ENCODE measurements around the gene CPED1.
"Not testable (repeated sequence)": the region's sequence is repeated elsewhere in the genome, so short reads cannot be mapped to it uniquely, and the experiment has no call there.

Gene CPED1

DNA sequence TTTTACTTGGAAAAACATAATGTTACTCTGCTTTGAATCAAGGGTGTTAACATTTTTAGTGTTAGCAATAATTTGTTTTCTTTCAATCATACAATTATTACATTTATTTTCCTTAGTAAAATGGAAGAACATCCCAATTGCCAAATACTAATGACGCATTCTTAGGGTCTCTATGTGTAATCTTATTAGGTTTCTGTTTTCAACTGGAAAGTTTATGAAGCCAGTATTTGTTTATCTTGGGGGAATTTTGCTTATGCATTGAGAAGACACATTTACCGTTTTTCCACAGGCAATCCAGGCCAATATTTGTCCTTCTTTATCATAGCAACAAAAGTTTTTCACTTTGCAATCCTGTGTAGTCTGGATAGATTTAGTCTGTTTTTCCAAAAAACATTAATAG, 134.5 kb downstream of the CPED1 start:
- Histone ChIP-seq H3K9ac (ENCODE audit: low read depth, low read length) (no peak overlapping the region), H3K4me3 (ENCODE audit: low read length) (no peak overlapping the region), H3K4me1 (ENCODE audit: insufficient read depth, low read length) (no peaks in the 10 kb centered on the region), H3K36me3 (ENCODE audit: insufficient read depth, low read depth, low read length) (no peaks in the 10 kb centered on the region), H3K9me3 (ENCODE audit: insufficient read depth, low read depth, low read length) (no peaks in the 10 kb centered on the region), H3K27ac (ENCODE audit: low read length) (no peak overlapping the region), H3K27me3 (ENCODE audit: insufficient read depth, low read length) (no peaks in the 10 kb centered on the region)

- H3K36me3 ChIP-seq (ENCODE audit: insufficient read depth, low read depth, low read length); H3K4me3 ChIP-seq (ENCODE audit: low read length); H3K9me3 ChIP-seq (ENCODE audit: insufficient read depth, low read depth, low read length); H3K4me1 ChIP-seq (ENCODE audit: insufficient read depth, low read length); H3K27me3 ChIP-seq (ENCODE audit: insufficient read depth, low read length); H3K27ac ChIP-seq (ENCODE audit: low read length); H3K9ac ChIP-seq (ENCODE audit: low read depth, low read length): not testable (repeated sequence)
These were observed 136.9 kb downstream of the CPED1 start for GRCh38 chr7:121125454-121125853.

- no peak overlapping the region for H3K4me3 ChIP-seq (ENCODE audit: low read length)
- no peaks in the 10 kb centered on the region for H3K9me3 ChIP-seq (ENCODE audit: insufficient read depth, low read depth, low read length)
- H3K27ac ChIP-seq (ENCODE audit: low read length), result no peak overlapping the region
- H3K27me3 ChIP-seq (ENCODE audit: insufficient read depth, low read length), result no peaks in the 10 kb centered on the region
- H3K36me3 ChIP-seq (ENCODE audit: insufficient read depth, low read depth, low read length), result no peaks in the 10 kb centered on the region
- no peak overlapping the region for H3K9ac ChIP-seq (ENCODE audit: low read depth, low read length)
- no peaks in the 10 kb centered on the region for H3K4me1 ChIP-seq (ENCODE audit: insufficient read depth, low read length)
These were observed 137.7 kb downstream of the CPED1 start for GRCh38 chr7:121126201-121126600.

DNA sequence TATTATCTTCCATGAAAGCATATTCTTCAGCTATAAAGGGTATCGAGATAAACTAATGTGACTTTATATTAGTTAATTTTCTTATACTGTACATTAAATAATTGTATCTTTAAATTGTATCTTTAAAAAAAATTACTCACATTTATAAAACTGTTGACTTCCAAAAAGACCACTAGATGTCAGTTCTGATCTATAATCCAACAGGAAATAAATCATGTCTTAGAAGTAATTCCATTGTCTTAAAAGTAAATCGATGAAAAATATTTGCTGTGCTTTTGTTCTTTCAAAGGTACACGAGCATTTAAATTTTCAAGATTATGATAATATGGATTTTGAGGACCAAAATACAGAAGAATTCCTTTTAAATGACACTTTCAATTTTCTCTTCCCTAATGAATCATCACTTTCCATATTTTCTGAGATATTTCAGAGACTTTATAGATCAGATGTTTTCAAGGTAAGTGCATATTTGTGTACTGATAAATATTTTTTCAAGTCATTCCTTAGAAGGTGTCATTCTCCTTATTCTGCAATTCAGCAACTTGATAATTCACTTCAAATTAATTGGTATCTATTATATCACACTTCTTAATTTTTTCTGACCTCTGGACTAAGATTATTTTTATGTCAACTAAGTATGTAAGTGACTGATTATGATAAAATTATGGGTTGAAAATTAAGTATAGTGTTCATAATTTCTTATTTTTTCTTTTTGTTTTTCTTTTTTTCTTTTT, 138.5 kb downstream of the CPED1 start:
- no peaks in the 10 kb centered on the region for H3K27me3 ChIP-seq (ENCODE audit: insufficient read depth, low read length)
- H3K4me3 ChIP-seq (ENCODE audit: low read length), result no peak overlapping the region
- no peaks in the 10 kb centered on the region for H3K9me3 ChIP-seq (ENCODE audit: insufficient read depth, low read depth, low read length)
- no peak overlapping the region for H3K27ac ChIP-seq (ENCODE audit: low read length)
- no peak overlapping the region for H3K9ac ChIP-seq (ENCODE audit: low read depth, low read length)
- no peaks in the 10 kb centered on the region for H3K36me3 ChIP-seq (ENCODE audit: insufficient read depth, low read depth, low read length)
- H3K4me1 ChIP-seq (ENCODE audit: insufficient read depth, low read length), result no peaks in the 10 kb centered on the region

- Histone ChIP-seq H3K36me3 (ENCODE audit: insufficient read depth, low read depth, low read length) (no peaks in the 10 kb centered on the region), H3K9me3 (ENCODE audit: insufficient read depth, low read depth, low read length) (no peaks in the 10 kb centered on the region), H3K9ac (ENCODE audit: low read depth, low read length) (no peak overlapping the region), H3K27me3 (ENCODE audit: insufficient read depth, low read length) (no peaks in the 10 kb centered on the region), H3K4me3 (ENCODE audit: low read length) (no peak overlapping the region), H3K4me1 (ENCODE audit: insufficient read depth, low read length) (no peaks in the 10 kb centered on the region), H3K27ac (ENCODE audit: low read length) (no peak overlapping the region)
These were observed 144.4 kb downstream of the CPED1 start for GRCh38 chr7:121132940-121133339.

DNA sequence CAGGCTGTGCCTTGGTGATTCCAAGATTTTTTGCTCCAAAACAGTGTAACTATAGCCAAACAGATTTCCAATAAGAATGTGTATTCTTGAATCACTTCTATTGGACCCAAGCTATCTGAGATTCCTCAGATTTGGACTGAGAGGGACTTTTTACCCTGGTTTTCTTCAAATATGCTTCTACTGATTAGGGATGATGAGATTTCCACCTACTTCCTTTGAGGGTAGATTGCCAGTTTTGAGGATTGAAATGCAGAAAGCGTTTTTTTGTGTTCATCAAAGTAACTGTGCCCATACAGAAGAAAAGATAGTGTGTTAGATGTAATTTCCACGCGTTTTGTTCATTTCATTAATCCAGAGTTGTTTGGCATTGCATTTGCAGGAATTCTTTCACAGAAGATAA, 144.9 kb downstream of the CPED1 start:
- Histone ChIP-seq H3K27ac (ENCODE audit: low read length) (no peak overlapping the region), H3K9ac (ENCODE audit: low read depth, low read length) (no peak overlapping the region), H3K4me1 (ENCODE audit: insufficient read depth, low read length) (no peaks in the 10 kb centered on the region), H3K36me3 (ENCODE audit: insufficient read depth, low read depth, low read length) (no peaks in the 10 kb centered on the region), H3K4me3 (ENCODE audit: low read length) (no peak overlapping the region), H3K9me3 (ENCODE audit: insufficient read depth, low read depth, low read length) (no peaks in the 10 kb centered on the region), H3K27me3 (ENCODE audit: insufficient read depth, low read length) (no peaks in the 10 kb centered on the region)

DNA sequence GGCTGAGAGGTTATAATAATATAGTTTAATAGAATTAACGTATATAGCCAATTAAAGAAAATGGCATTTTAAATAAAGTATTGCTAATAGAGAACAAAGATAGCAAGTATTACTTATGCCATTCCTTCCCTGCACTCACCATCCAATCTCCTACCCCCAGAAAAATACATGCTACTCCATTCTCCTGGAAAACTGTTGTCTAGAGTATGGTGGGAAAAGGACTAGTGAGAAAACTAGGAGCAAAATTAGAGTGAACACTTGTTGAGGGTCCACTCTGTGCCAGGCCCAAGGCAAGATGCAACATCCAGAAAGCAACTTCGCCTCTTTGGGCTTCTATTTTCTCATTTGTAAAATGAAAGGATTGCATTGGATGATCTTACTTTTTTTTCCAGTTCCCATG, 149.1 kb downstream of the CPED1 start:
- Histone ChIP-seq H3K9ac (ENCODE audit: low read depth, low read length) (no peak overlapping the region), H3K4me1 (ENCODE audit: insufficient read depth, low read length) (no peaks in the 10 kb centered on the region), H3K27ac (ENCODE audit: low read length) (no peak overlapping the region), H3K36me3 (ENCODE audit: insufficient read depth, low read depth, low read length) (no peaks in the 10 kb centered on the region), H3K9me3 (ENCODE audit: insufficient read depth, low read depth, low read length) (no peaks in the 10 kb centered on the region), H3K4me3 (ENCODE audit: low read length) (no peak overlapping the region), H3K27me3 (ENCODE audit: insufficient read depth, low read length) (no peaks in the 10 kb centered on the region)

GRCh38 chr7:121138262-121138933, 149.9 kb downstream of the CPED1 start:
- H3K4me3 ChIP-seq (ENCODE audit: low read length), result no peak overlapping the region

GRCh38 chr7:121139427-121139826, 150.9 kb downstream of the CPED1 start:
- Histone ChIP-seq H3K36me3 (ENCODE audit: insufficient read depth, low read depth, low read length) (no peaks in the 10 kb centered on the region), H3K9me3 (ENCODE audit: insufficient read depth, low read depth, low read length) (no peaks in the 10 kb centered on the region), H3K9ac (ENCODE audit: low read depth, low read length) (no peak overlapping the region), H3K4me1 (ENCODE audit: insufficient read depth, low read length) (no peaks in the 10 kb centered on the region), H3K4me3 (ENCODE audit: low read length) (no peak overlapping the region), H3K27ac (ENCODE audit: low read length) (no peak overlapping the region), H3K27me3 (ENCODE audit: insufficient read depth, low read length) (no peaks in the 10 kb centered on the region)

More at GRCh38 chr7:121138262-121138933, 149.9 kb downstream of the CPED1 start:
- H3K4me1 ChIP-seq (ENCODE audit: insufficient read depth, low read length), result no peaks in the 10 kb centered on the region
- H3K27me3 ChIP-seq (ENCODE audit: insufficient read depth, low read length), result no peaks in the 10 kb centered on the region
- no peak overlapping the region for H3K27ac ChIP-seq (ENCODE audit: low read length)
- no peak overlapping the region for H3K9ac ChIP-seq (ENCODE audit: low read depth, low read length)
- no peaks in the 10 kb centered on the region for H3K9me3 ChIP-seq (ENCODE audit: insufficient read depth, low read depth, low read length)
- H3K36me3 ChIP-seq (ENCODE audit: insufficient read depth, low read depth, low read length), result no peaks in the 10 kb centered on the region

GRCh38 chr7:121140790-121141189, 152.3 kb downstream of the CPED1 start:
- no peaks in the 10 kb centered on the region for H3K4me1 ChIP-seq (ENCODE audit: insufficient read depth, low read length)
- H3K9me3 ChIP-seq (ENCODE audit: insufficient read depth, low read depth, low read length), result no peaks in the 10 kb centered on the region
- H3K9ac ChIP-seq (ENCODE audit: low read depth, low read length), result no peak overlapping the region
- no peaks in the 10 kb centered on the region for H3K27me3 ChIP-seq (ENCODE audit: insufficient read depth, low read length)
- H3K36me3 ChIP-seq (ENCODE audit: insufficient read depth, low read depth, low read length), result no peaks in the 10 kb centered on the region
- H3K27ac ChIP-seq (ENCODE audit: low read length), result no peak overlapping the region
- H3K4me3 ChIP-seq (ENCODE audit: low read length), result no peak overlapping the region

DNA sequence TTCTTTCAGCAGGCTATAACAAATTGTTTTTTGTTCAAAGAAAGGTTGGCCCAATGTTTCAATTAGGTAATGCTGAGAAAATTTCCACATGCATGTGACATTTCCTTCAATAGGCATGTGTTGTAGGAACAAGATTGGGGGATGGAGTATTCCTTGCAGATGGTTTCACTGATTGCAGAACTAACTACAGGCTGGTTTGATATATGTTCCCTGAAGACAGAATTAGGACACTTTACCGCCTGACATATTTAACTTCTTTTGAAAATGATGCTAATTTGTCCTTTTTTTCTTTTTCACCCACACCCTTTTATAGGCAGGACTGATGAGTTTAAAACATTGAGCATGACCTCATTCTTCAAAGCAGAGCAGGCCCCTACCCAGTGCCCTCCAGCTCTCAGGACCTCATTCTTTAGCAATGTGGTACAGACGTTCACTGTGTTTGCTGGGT, 163.3 kb downstream of the CPED1 start:
- Histone ChIP-seq H3K9ac (ENCODE audit: low read depth, low read length) (no peak overlapping the region), H3K27ac (ENCODE audit: low read length) (no peak overlapping the region), H3K4me1 (ENCODE audit: insufficient read depth, low read length) (no peaks in the 10 kb centered on the region), H3K27me3 (ENCODE audit: insufficient read depth, low read length) (no peaks in the 10 kb centered on the region), H3K36me3 (ENCODE audit: insufficient read depth, low read depth, low read length) (no peaks in the 10 kb centered on the region), H3K9me3 (ENCODE audit: insufficient read depth, low read depth, low read length) (no peaks in the 10 kb centered on the region), H3K4me3 (ENCODE audit: low read length) (no peak overlapping the region)

DNA sequence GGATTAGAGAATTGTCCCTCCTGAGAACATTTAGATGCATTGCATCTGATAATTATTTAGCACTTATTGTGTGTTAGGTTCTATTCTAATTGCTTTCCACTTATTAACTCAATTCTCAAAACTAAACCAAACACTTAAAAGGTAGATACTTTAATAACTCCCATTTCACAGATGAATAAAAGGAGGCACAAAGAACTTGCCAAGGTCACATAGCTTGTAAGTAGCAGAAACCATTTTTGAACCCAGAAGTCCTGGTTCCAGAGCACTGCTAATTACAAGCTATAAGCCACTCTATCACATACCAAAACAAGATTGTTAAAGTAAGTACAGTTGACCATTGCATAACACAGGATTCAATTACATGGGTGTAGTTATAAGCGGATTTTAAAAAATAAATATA, 164.9 kb downstream of the CPED1 start:
- H3K9ac ChIP-seq (ENCODE audit: low read depth, low read length), result no peak overlapping the region
- H3K9me3 ChIP-seq (ENCODE audit: insufficient read depth, low read depth, low read length), result no peaks in the 10 kb centered on the region
- H3K27me3 ChIP-seq (ENCODE audit: insufficient read depth, low read length), result no peaks in the 10 kb centered on the region
- H3K36me3 ChIP-seq (ENCODE audit: insufficient read depth, low read depth, low read length), result no peaks in the 10 kb centered on the region
- no peak overlapping the region for H3K27ac ChIP-seq (ENCODE audit: low read length)
- H3K4me3 ChIP-seq (ENCODE audit: low read length), result no peak overlapping the region
- H3K4me1 ChIP-seq (ENCODE audit: insufficient read depth, low read length), result no peaks in the 10 kb centered on the region
